Sigmoid colon (tissue), 7 donors: ENCODE data around the gene DCLRE1C. TPM values are rescaled to one million over a fixed set of nuclear protein-coding genes. Genes with fewer than 3 reads are reported as not detected.
"Not testable (repeated sequence)": the region's sequence is repeated elsewhere in the genome, so short reads cannot be mapped to it uniquely, and the experiment has no call there.

Experiments
- DNase-seq: peaks from one replicate; pipeline ENCODE4 v3.0.0-alpha.2; 2019
- H3K27ac ChIP-seq, 4 donors: fragments of 200-600 bp; sonication (generic); one replicate each; pipeline ENCODE4 v1.5.1; 2016 to 2019; ENCODE audit warnings: mild to moderate bottlenecking in 1 of 4
- H3K27me3 ChIP-seq, 3 donors: fragments of 200-600 bp; sonication (generic); one replicate each; pipeline ENCODE4 v1.5.1; 2019; ENCODE audit warnings: mild to moderate bottlenecking in 1 of 3
- H3K36me3 ChIP-seq, 4 donors: fragments of 200-600 bp; sonication (generic); one replicate each; pipeline ENCODE4 v1.5.1; 2016 to 2019
- H3K4me1 ChIP-seq, 4 donors: fragments of 200-600 bp; sonication (generic); one replicate each; pipeline ENCODE4 v1.5.1; 2017 to 2019
- H3K4me3 ChIP-seq, 4 donors: fragments of 200-600 bp; sonication (generic); one replicate each; pipeline ENCODE4 v1.5.1; 2017 to 2019; ENCODE audit warnings: mild to moderate bottlenecking in 2 of 4, moderate library complexity in 1 of 4
- H3K9me3 ChIP-seq, 4 donors: fragments of 200-600 bp in 3 of 4; sonication (generic) in 3 of 4; one replicate each; pipeline versions ENCODE4 v1.5.1 to v1.6.1; 2013 to 2019
- CTCF ChIP-seq, 4 experiments: fragments of 450-650 bp in 3 of 4; fragments of 200-600 bp in 1 of 4; IDR thresholded peaks; one replicate each; pipeline ENCODE4 v1.5.1; 2016 to 2019; ENCODE audit warnings: antibody characterized with exemption in 4 of 4, mild to moderate bottlenecking in 3 of 4, moderate library complexity in 2 of 4
- EP300 ChIP-seq, 4 donors: sonication (generic); formaldehyde crosslinking; IDR thresholded peaks; one replicate each; pipeline ENCODE4 v1.6.1; 2017; ENCODE audit warnings: antibody characterized with exemption in 4 of 4
- POLR2A ChIP-seq, 2 donors: fragments of 450-650 bp; IDR thresholded peaks; one replicate each; pipeline ENCODE4 v1.6.1; 2016; ENCODE audit warnings: antibody characterized with exemption in 2 of 2, mild to moderate bottlenecking in 2 of 2, moderate library complexity in 2 of 2
- POLR2AphosphoS5 ChIP-seq, 4 donors: sonication (generic); formaldehyde crosslinking; IDR thresholded peaks; one replicate each; pipeline ENCODE4 v1.6.1; 2017; ENCODE audit warnings: antibody characterized with exemption in 4 of 4
- WGBS, 2 donors: extraction: QIAGEN DNeasy Blood & Tissue Kit; methylation state at CpG; one replicate each; pipeline ENCODE4 v1.1.7; 2013; 5-methylcytosine and 5-hydroxymethylcytosine counted together
- intact Hi-C: fragments of 100-400 bp; cut with DNase I; formaldehyde crosslinking; loops from one replicate; pipeline ENCODE4 v1.15.1; 2023
- polyA plus RNA-seq, 3 donors: library from polyadenylated mRNA; stranded (reverse); fragments of 200-250 nt; gene quantifications; one replicate each; pipeline ENCODE4 v1.2.3, GENCODE V29; 2013
- total RNA-seq, 4 donors: library from RNA; depleted of rRNA; stranded (reverse); fragments of >200 nt; gene quantifications; one replicate each; pipeline ENCODE4 v1.1.0, GENCODE V29; 2016
- donor health status: healthy with polysubstance abuse.
- donor health status: Bipolar disorder and iron deficiency.
- donor health status: healthy.

Gene DCLRE1C
- total and polyA plus RNA-seq, 7 donors, result 5.4 to 17.5 (median 9.9) TPM

- DNase-seq, result no peak
- Histone ChIP-seq H3K27ac (peak overlapping the region; percentile 84 to 91 (median 88)), H3K4me1 (peaks cover 0 to 25% (median 19%) of the 10 kb centered on the region in 4 donors), H3K27me3 (no peaks in the 10 kb centered on the region), H3K36me3 (peaks cover 0 to 6% (median under 1%) of the 10 kb centered on the region in 4 donors), H3K9me3 (no peaks in the 10 kb centered on the region), H3K4me3 (peak overlapping the region; percentile 56 to 79 (median 64))
- intact Hi-C loops, result loop anchor here (10.0 kb wide), 1 partner anchor 348 kb away; no protein-coding TSS in a partner anchor
- 47 to 78% methylated on average over 10 of the region's 10 CpGs for WGBS, 2 donors
- TF ChIP-seq POLR2A (IDR thresholded peaks at IDR 0.05) (no peak), CTCF (IDR thresholded peaks at IDR 0.05) (no peak)
Measured at GRCh38 chr10:14952851-14953423, 959 bp downstream of the DCLRE1C start.

- 89 to 96% methylated on average over 5 of the region's 5 CpGs for WGBS, 2 donors
- TF ChIP-seq CTCF (IDR thresholded peaks at IDR 0.05), result no peak
- no peak for TF ChIP-seq POLR2A (IDR thresholded peaks at IDR 0.05)
- TF ChIP-seq POLR2AphosphoS5 (IDR thresholded peaks at IDR 0.05), result no peak
- no peak for TF ChIP-seq EP300 (IDR thresholded peaks at IDR 0.05)
- Histone ChIP-seq H3K27me3 (no peaks in the 10 kb centered on the region), H3K36me3 (peaks cover 0 to 33% (median 10%) of the 10 kb centered on the region in 4 donors), H3K4me3 (no peak overlapping the region), H3K27ac (no peak overlapping the region), H3K9me3 (no peaks in the 10 kb centered on the region), H3K4me1 (peaks cover 0 to 16% (median 12%) of the 10 kb centered on the region in 4 donors)
- intact Hi-C loops, result no loop called here
- no peak for DNase-seq
Measured at GRCh38 chr10:14949291-14949690, 4.6 kb downstream of the DCLRE1C start.

- intact Hi-C loops, result no loop called here
- Histone ChIP-seq H3K4me3 (no peak overlapping the region), H3K27me3 (no peaks in the 10 kb centered on the region), H3K27ac (no peak overlapping the region), H3K4me1 (peaks cover 0 to 5% (median 2%) of the 10 kb centered on the region in 4 donors), H3K9me3 (no peaks in the 10 kb centered on the region), H3K36me3 (peaks cover 0 to 50% (median 14%) of the 10 kb centered on the region in 4 donors)
- TF ChIP-seq POLR2A (IDR thresholded peaks at IDR 0.05), result no peak
- TF ChIP-seq POLR2AphosphoS5 (IDR thresholded peaks at IDR 0.05), result no peak
- no peak for TF ChIP-seq CTCF (IDR thresholded peaks at IDR 0.05)
- TF ChIP-seq EP300 (IDR thresholded peaks at IDR 0.05), result no peak
- no peak for DNase-seq
- 99% methylated on average over 1 of the region's 1 CpG for WGBS, 2 donors
Measured at GRCh38 chr10:14947268-14947667, 6.6 kb downstream of the DCLRE1C start.

- 93 to 97% methylated on average over 5 of the region's 5 CpGs for WGBS, 2 donors
- H3K9me3 ChIP-seq, result no peaks in the 10 kb centered on the region
- DNase-seq, result no peak
- H3K36me3 ChIP-seq, result peaks cover 0 to 61% (median 19%) of the 10 kb centered on the region in 4 donors
- H3K4me1 ChIP-seq, result no peaks in the 10 kb centered on the region
- no peak overlapping the region for H3K27ac ChIP-seq
- H3K27me3 ChIP-seq, result no peaks in the 10 kb centered on the region
- H3K4me3 ChIP-seq, result no peak overlapping the region
- intact Hi-C loops, result no loop called here
- no peak for TF ChIP-seq POLR2AphosphoS5 (IDR thresholded peaks at IDR 0.05)
- no peak for TF ChIP-seq POLR2A (IDR thresholded peaks at IDR 0.05)
- TF ChIP-seq EP300 (IDR thresholded peaks at IDR 0.05), result no peak
- TF ChIP-seq CTCF (IDR thresholded peaks at IDR 0.05), result no peak
Measured at GRCh38 chr10:14945108-14945507, 8.8 kb downstream of the DCLRE1C start.

GRCh38 chr10:14942950-14943338 lies 11.0 kb downstream of the DCLRE1C start:
- WGBS, 2 donors, result 96 to 99% methylated on average over 7 of the region's 7 CpGs
- H3K4me1 ChIP-seq, result not testable (repeated sequence)

GRCh38 chr10:14942147-14942949 lies 11.5 kb downstream of the DCLRE1C start:
- H3K27me3 ChIP-seq, H3K27ac ChIP-seq, DNase-seq, intact Hi-C loops, H3K4me3 ChIP-seq, H3K4me1 ChIP-seq, H3K9me3 ChIP-seq: not testable (repeated sequence)
- H3K36me3 ChIP-seq, result peaks cover 0 to 49% (median 13%) of the 10 kb centered on the region in 4 donors
- 87 to 92% methylated on average over 17 of the region's 17 CpGs for WGBS, 2 donors

More at GRCh38 chr10:14942950-14943338, 11.0 kb downstream of the DCLRE1C start:
- intact Hi-C loops, H3K9me3 ChIP-seq, DNase-seq, H3K4me3 ChIP-seq, H3K27ac ChIP-seq, H3K27me3 ChIP-seq: not testable (repeated sequence)
- peaks cover 0 to 55% (median 18%) of the 10 kb centered on the region in 4 donors for H3K36me3 ChIP-seq

GRCh38 chr10:14938971-14939370 lies 14.9 kb downstream of the DCLRE1C start:
- 68 to 83% methylated on average over 4 of the region's 5 CpGs for WGBS, 2 donors
- intact Hi-C loops, result not testable (repeated sequence)
- H3K36me3 ChIP-seq, result peaks cover 0 to 52% (median 19%) of the 10 kb centered on the region in 4 donors

More at GRCh38 chr10:14938971-14939370, 14.9 kb downstream of the DCLRE1C start:
- H3K4me3 ChIP-seq, DNase-seq, H3K4me1 ChIP-seq, H3K27me3 ChIP-seq, H3K27ac ChIP-seq, H3K9me3 ChIP-seq: not testable (repeated sequence)
